Left lung (tissue), 10 donors: Measurements from ENCODE around the gene MYH7B. TPM values are rescaled to one million over a fixed set of nuclear protein-coding genes. Genes with fewer than 3 reads are reported as not detected.

Experiments used
- ATAC-seq: fragments of 200-7000 bp; cut with Tn5 transposase; one replicate; pipeline ENCODE4 v1.9.1; 2020; ENCODE audit warnings: moderate library complexity
- DNase-seq, 4 donors: peaks; one replicate each; pipeline ENCODE4 v3.0.0-alpha.2; 2013 to 2020
- H3K27ac ChIP-seq, 2 donors: fragments of 200-600 bp; sonication (generic) in 1 of 2; one replicate each; pipeline versions ENCODE4 v1.5.0 to v1.8.0; 2020 to 2021
- H3K27me3 ChIP-seq, 2 donors: fragments of 200-600 bp; sonication (generic) in 1 of 2; one replicate each; pipeline versions ENCODE4 v1.5.0 to v1.8.0; 2020 to 2021
- H3K36me3 ChIP-seq, 2 donors: fragments of 200-600 bp; sonication (generic) in 1 of 2; one replicate each; pipeline versions ENCODE4 v1.5.0 to v1.8.0; 2020 to 2021
- H3K4me1 ChIP-seq, 2 donors: fragments of 200-600 bp; one replicate each; pipeline ENCODE4 v1.8.0; 2021
- H3K4me3 ChIP-seq, 2 donors: fragments of 200-600 bp; sonication (generic) in 1 of 2; one replicate each; pipeline versions ENCODE4 v1.5.0 to v1.8.0; 2020 to 2021; ENCODE audit warnings: mild to moderate bottlenecking in 1 of 2
- H3K9me3 ChIP-seq, 2 donors: fragments of 200-600 bp; sonication (generic) in 1 of 2; one replicate each; pipeline versions ENCODE4 v1.5.0 to v1.8.0; 2020 to 2021
- CTCF ChIP-seq, 2 donors: fragments of 200-600 bp; sonication (generic) in 1 of 2; IDR thresholded peaks; one replicate each; pipeline versions ENCODE4 v1.5.0 to v1.8.0; 2021; ENCODE audit warnings: antibody characterized with exemption in 2 of 2
- intact Hi-C, 2 donors: fragments of 100-400 bp; cut with DNase I; formaldehyde crosslinking; loops; one replicate each; pipeline versions ENCODE4 v1.11.2 to v1.14.2; 2022
- polyA plus RNA-seq, 6 donors: library from polyadenylated mRNA; unstranded; fragments of 120-200 nt; gene quantifications; one replicate each; pipeline ENCODE4 v1.2.1, GENCODE V29; 2013; ENCODE audit not compliant: insufficient read length in 6 of 6
- total RNA-seq, 2 donors: library from RNA; stranded (reverse); fragmentation: NEBNext Ultra II Directional; extraction: Animal tissue kit (Norgen Biotek cat#: 25700); gene quantifications; one replicate each; pipeline ENCODE4 v1.2.1, GENCODE V29; 2021
- donor health status: DM: no; HTN: yes; CAD: no.
- donor health status: DM: no; HTN: no; CAD: no.

MYH7B gene
- total and polyA plus RNA-seq, 8 donors, result 0.34 to 2.7 (median 2.0) TPM

- DNase-seq, result peak in 1 of 4 donors; percentile 71
- Histone ChIP-seq H3K36me3 (peaks cover 0 to 100% of the 10 kb centered on the region in 2 donors), H3K4me1 (no peaks in the 10 kb centered on the region), H3K27ac (no peak overlapping the region), H3K9me3 (no peaks in the 10 kb centered on the region), H3K4me3 (no peak overlapping the region), H3K27me3 (no peaks in the 10 kb centered on the region)
- no peak for ATAC-seq
- intact Hi-C loops, result no loop called here
- no peak for TF ChIP-seq CTCF (IDR thresholded peaks at IDR 0.05)
These were observed 43.4 kb downstream of the MYH7B start for GRCh38 chr20:34999021-34999451.

- no peak for TF ChIP-seq CTCF (IDR thresholded peaks at IDR 0.05)
- intact Hi-C loops, result no loop called here
- no peak for ATAC-seq
- no peak overlapping the region for H3K4me3 ChIP-seq
- no peak overlapping the region for H3K27ac ChIP-seq
- no peak for DNase-seq
- H3K4me1 ChIP-seq, result no peaks in the 10 kb centered on the region
- H3K9me3 ChIP-seq, result no peaks in the 10 kb centered on the region
- H3K27me3 ChIP-seq, result no peaks in the 10 kb centered on the region
- H3K36me3 ChIP-seq, result peaks cover 0 to 100% of the 10 kb centered on the region in 2 donors
These were observed 44.1 kb downstream of the MYH7B start for GRCh38 chr20:34999782-35000181.

GRCh38 chr20:35000311-35000921 is 44.7 kb downstream of the MYH7B start:
- DNase-seq (peak in 1 of 4 donors; percentile 77), ATAC-seq (no peak)
- TF ChIP-seq CTCF (IDR thresholded peaks at IDR 0.05), result no peak
- H3K27me3 ChIP-seq, result no peaks in the 10 kb centered on the region
- no peak overlapping the region for H3K4me3 ChIP-seq
- no peak overlapping the region for H3K27ac ChIP-seq
- no peaks in the 10 kb centered on the region for H3K4me1 ChIP-seq
- H3K36me3 ChIP-seq, result peaks cover 0 to 100% of the 10 kb centered on the region in 2 donors
- no peaks in the 10 kb centered on the region for H3K9me3 ChIP-seq
- intact Hi-C loops, result no loop called here

- Histone ChIP-seq H3K9me3 (no peaks in the 10 kb centered on the region), H3K4me3 (no peak overlapping the region), H3K27ac (no peak overlapping the region), H3K27me3 (no peaks in the 10 kb centered on the region), H3K36me3 (peaks cover 0 to 100% of the 10 kb centered on the region in 2 donors), H3K4me1 (no peaks in the 10 kb centered on the region)
- ATAC-seq, result no peak
- no peak for TF ChIP-seq CTCF (IDR thresholded peaks at IDR 0.05)
- intact Hi-C loops, result no loop called here
- DNase-seq, result peak in 1 of 4 donors; percentile 71
These were observed 45.4 kb downstream of the MYH7B start for GRCh38 chr20:35000922-35001595.

GRCh38 chr20:35001596-35002362 is 46.1 kb downstream of the MYH7B start:
- H3K36me3 ChIP-seq, result peaks cover 0 to 100% of the 10 kb centered on the region in 2 donors
- intact Hi-C loops, result no loop called here
- H3K4me3 ChIP-seq, result no peak overlapping the region
- peak in 1 of 4 donors; percentile 66 for DNase-seq
- no peaks in the 10 kb centered on the region for H3K27me3 ChIP-seq
- H3K27ac ChIP-seq, result no peak overlapping the region
- TF ChIP-seq CTCF (IDR thresholded peaks at IDR 0.05), result no peak
- no peaks in the 10 kb centered on the region for H3K9me3 ChIP-seq
- H3K4me1 ChIP-seq, result no peaks in the 10 kb centered on the region
- no peak for ATAC-seq
